DOHH2 (cell line): Measurements from ENCODE around the gene NHLRC2.

Source experiments
- H3F3A ChIP-seq: fragments of 200-600 bp; sonication (generic), shearing (Covaris generic); 2 replicates; pipeline ENCODE4 v1.6.0; 2016; ENCODE audit warnings: antibody characterized with exemption, mild to moderate bottlenecking; ENCODE audit not compliant: control insufficient read depth, insufficient read depth
- H3K27ac ChIP-seq: fragments of 200-600 bp; sonication (generic); 2 replicates; pipeline ENCODE4 v1.5.1; 2014; ENCODE audit warnings: low read depth, mild to moderate bottlenecking, low read length, moderate library complexity
- H3K27me3 ChIP-seq: fragments of 200-600 bp; sonication (generic); 2 replicates; pipeline ENCODE4 v1.6.1; 2014; ENCODE audit warnings: mild to moderate bottlenecking, low read length, mixed read lengths; ENCODE audit not compliant: control insufficient read depth
- H3K36me3 ChIP-seq: fragments of 200-600 bp; sonication (generic); 2 replicates; pipeline ENCODE4 v1.6.1; 2014; ENCODE audit warnings: mild to moderate bottlenecking, low read length, moderate library complexity, mixed read lengths; ENCODE audit not compliant: control insufficient read depth
- H3K4me1 ChIP-seq: fragments of 200-600 bp; sonication (generic); 2 replicates; pipeline ENCODE4 v1.6.1; 2014; ENCODE audit warnings: mild to moderate bottlenecking, low read length, mixed read lengths; ENCODE audit not compliant: control insufficient read depth
- H3K4me2 ChIP-seq: fragments of 200-600 bp; sonication (generic); 2 replicates; pipeline ENCODE4 v1.6.0; 2014; ENCODE audit warnings: mild to moderate bottlenecking, low read length, moderate library complexity
- H3K4me3 ChIP-seq: fragments of 200-600 bp; sonication (generic); 2 replicates; pipeline ENCODE4 v1.5.1; 2014; ENCODE audit warnings: mild to moderate bottlenecking, low read length, mixed read lengths
- H3K79me2 ChIP-seq: fragments of 200-600 bp; sonication (generic); 2 replicates; pipeline ENCODE4 v1.6.1; 2014; ENCODE audit warnings: mild to moderate bottlenecking, low read length, mixed read lengths; ENCODE audit not compliant: control insufficient read depth
- H3K9me2 ChIP-seq: fragments of 200-600 bp; sonication (generic); replicated peaks from 2 replicates; pipeline ENCODE4 v1.6.1; 2014; ENCODE audit warnings: mild to moderate bottlenecking, low read length, mixed read lengths; ENCODE audit not compliant: control insufficient read depth
- H3K9me3 ChIP-seq: fragments of 200-600 bp; sonication (generic); 2 replicates; pipeline ENCODE4 v1.6.1; 2014; ENCODE audit warnings: antibody characterized with exemption, low read length, mixed read lengths; ENCODE audit not compliant: control insufficient read depth, insufficient read depth
- H4K20me1 ChIP-seq: fragments of 200-600 bp; sonication (generic); 2 replicates; pipeline ENCODE4 v1.6.0; 2014; ENCODE audit warnings: low read depth, mild to moderate bottlenecking, antibody characterized with exemption, low read length, moderate library complexity; ENCODE audit not compliant: control insufficient read depth, insufficient read depth
- EZH2phosphoT487 ChIP-seq: fragments of 200-600 bp; sonication (generic); IDR thresholded peaks from 2 replicates; pipeline ENCODE4 v1.6.1; 2017; ENCODE audit warnings: borderline replicate concordance, mild to moderate bottlenecking, antibody characterized with exemption, low read length, moderate library complexity, mixed read lengths
- TF ChIP-seq, protein P1 (sequence below): fragments of 200-600 bp; sonication (generic); IDR thresholded peaks from one replicate; pipeline ENCODE4 v1.5.1; 2014; ENCODE audit warnings: antibody characterized with exemption, mild to moderate bottlenecking, low read depth, low read length; ENCODE audit not compliant: poor library complexity, severe bottlenecking

Gene NHLRC2

DNA sequence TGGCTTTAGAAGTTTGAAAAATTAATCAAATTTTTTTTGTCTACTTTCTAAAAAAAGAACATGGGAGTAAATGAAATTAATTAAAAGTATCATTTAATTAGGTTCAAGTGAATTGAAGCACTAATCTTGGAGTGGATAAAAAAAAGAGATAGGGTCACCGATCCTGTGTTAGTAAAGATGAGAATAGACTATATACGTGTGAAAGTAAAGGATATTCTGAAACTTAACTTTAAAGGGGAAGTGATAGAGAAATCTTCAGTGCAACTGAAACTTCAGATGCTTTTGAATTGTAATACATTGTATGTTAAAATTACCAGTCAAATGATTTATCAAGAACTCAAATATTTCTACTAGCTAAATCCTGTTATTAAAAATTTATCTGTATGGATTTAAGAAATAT, 4.8 kb downstream of the NHLRC2 start:
- H3K36me3 ChIP-seq: peaks cover 54% of the 10 kb centered on the region
- no peaks in the 10 kb centered on the region for H3K27me3 ChIP-seq
- no peak overlapping the region for H3K27ac ChIP-seq
- H3K4me2 ChIP-seq: no peak overlapping the region
- peaks cover 47% of the 10 kb centered on the region for H3K79me2 ChIP-seq
- H3F3A ChIP-seq: no peaks in the 10 kb centered on the region; the same call in 1 of the 2 replicates
- H4K20me1 ChIP-seq: no peaks in the 10 kb centered on the region
- no peak for TF ChIP-seq EZH2phosphoT487
- TF ChIP-seq, protein P1, sequence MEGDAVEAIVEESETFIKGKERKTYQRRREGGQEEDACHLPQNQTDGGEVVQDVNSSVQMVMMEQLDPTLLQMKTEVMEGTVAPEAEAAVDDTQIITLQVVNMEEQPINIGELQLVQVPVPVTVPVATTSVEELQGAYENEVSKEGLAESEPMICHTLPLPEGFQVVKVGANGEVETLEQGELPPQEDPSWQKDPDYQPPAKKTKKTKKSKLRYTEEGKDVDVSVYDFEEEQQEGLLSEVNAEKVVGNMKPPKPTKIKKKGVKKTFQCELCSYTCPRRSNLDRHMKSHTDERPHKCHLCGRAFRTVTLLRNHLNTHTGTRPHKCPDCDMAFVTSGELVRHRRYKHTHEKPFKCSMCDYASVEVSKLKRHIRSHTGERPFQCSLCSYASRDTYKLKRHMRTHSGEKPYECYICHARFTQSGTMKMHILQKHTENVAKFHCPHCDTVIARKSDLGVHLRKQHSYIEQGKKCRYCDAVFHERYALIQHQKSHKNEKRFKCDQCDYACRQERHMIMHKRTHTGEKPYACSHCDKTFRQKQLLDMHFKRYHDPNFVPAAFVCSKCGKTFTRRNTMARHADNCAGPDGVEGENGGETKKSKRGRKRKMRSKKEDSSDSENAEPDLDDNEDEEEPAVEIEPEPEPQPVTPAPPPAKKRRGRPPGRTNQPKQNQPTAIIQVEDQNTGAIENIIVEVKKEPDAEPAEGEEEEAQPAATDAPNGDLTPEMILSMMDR: no peak
- H3K9me2 ChIP-seq: no peaks in the 10 kb centered on the region
- H3K4me3 ChIP-seq: no peak overlapping the region
- peaks cover 28% of the 10 kb centered on the region for H3K4me1 ChIP-seq
- H3K9me3 ChIP-seq: no peaks in the 10 kb centered on the region

DNA sequence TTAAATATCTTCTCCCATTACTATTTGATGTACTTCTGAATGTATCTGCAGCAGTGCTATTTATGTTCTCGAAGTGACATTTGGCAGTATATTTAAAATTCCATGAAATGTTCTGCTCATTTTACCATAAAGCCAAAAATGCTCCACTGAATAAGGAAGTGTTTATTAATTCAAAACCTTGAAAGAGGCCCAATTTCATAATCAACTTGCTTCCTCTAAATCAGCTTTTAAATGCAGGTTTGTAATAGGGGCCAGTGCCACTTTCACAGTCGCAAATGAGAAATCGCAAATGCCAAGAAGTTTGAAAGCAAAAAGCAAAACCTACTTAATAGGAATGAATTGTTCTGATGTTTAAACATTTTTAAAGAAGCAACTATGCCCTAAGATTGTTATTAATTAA, 11.4 kb downstream of the NHLRC2 start:
- Histone ChIP-seq H3K79me2 (peaks cover 34% of the 10 kb centered on the region), H3K27me3 (no peaks in the 10 kb centered on the region), H4K20me1 (no peaks in the 10 kb centered on the region), H3K9me2 (no peaks in the 10 kb centered on the region), H3F3A (no peaks in the 10 kb centered on the region), H3K4me3 (no peak overlapping the region), H3K4me1 (no peaks in the 10 kb centered on the region), H3K9me3 (no peaks in the 10 kb centered on the region), H3K4me2 (no peak overlapping the region), H3K27ac (no peak overlapping the region), H3K36me3 (peaks cover 32% of the 10 kb centered on the region)
- no peak for TF ChIP-seq EZH2phosphoT487
- TF ChIP-seq, protein P1: no peak

DNA sequence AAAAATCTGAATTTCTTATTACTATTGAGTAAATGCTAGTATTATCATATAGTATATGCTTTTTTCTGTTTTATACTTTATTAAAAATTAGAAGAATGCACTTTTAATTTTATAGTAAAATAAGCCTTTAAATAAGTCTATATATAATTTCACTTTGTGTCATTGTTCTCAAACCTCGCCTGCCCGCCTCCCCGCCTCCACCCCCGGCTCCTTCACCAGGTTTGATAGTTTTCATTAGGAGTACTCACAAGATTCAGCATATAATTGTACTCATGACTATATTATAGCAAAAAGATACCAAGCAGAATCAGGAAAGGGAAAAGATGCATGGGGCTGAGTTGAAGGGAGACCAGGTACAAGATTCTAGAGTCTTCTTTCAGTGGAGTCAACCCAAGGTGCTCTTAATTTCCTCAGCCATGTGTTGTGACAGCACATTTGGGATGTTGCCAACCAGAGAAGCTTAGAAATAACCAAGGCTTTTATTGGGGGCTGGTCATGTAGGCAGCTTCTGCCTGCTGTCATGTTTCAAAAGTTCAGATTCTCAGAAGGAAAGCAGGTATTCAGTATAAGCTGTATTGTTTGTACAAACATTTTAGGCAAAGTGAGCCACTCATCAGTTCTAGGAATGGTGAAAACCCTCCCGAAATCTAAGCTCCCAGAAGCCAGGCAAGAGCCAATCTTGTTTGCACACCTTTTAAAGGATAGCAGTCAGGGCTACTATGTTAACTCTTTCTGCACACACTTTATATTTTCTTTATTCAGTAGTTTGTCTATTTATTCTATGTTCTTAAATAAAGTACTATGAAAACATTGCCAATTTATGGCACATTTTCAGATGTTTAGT, 12.3 kb downstream of the NHLRC2 start:
- Histone ChIP-seq H3K4me1 (no peaks in the 10 kb centered on the region), H3K9me3 (no peaks in the 10 kb centered on the region), H3K9me2 (no peaks in the 10 kb centered on the region), H3K4me3 (no peak overlapping the region), H3F3A (no peaks in the 10 kb centered on the region), H3K36me3 (peaks cover 25% of the 10 kb centered on the region), H3K4me2 (no peak overlapping the region), H3K27ac (no peak overlapping the region), H3K27me3 (no peaks in the 10 kb centered on the region), H4K20me1 (0 out of 2 replicates have a peak, but pooled peaks cover 2% of the 10 kb centered on the region), H3K79me2 (peaks cover 36% of the 10 kb centered on the region)
- TF ChIP-seq EZH2phosphoT487: no peak
- TF ChIP-seq, protein P1: no peak
